ENCODE results near the gene EMID1. TPM values are rescaled to one million over a fixed set of nuclear protein-coding genes. Genes with fewer than 3 reads are reported as not detected.

The EMID1 gene
- total RNA-seq, 3 donors from 2014 or later: 1.1 to 4.6 (median 2.3) TPM

DNA sequence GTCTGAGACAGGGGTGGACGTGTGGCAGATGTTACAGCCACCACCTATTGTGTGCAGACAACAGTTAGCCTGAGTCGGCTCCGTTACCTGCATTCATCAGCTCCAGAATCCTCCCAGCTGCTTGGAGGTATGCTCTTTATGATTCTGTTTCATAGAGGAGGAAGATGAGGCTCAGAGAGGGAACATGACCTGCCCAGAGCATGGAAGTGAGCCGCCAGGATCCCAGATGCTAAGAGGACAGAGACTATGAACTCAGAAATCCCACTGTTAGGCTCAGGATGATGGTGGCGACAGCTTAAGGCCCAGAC lies 1.5 kb downstream of the EMID1 start:
- DNase-seq (ENCODE audit: low spot score in 2 of 2): no peak
- Histone ChIP-seq H3K36me3 (no peaks in the 10 kb centered on the region), H3K27me3 (no peaks in the 10 kb centered on the region), H3K27ac (no peak overlapping the region), H3K4me1 (no peaks in the 10 kb centered on the region), H3K4me3 (no peak overlapping the region), H3K9me3 (no peaks in the 10 kb centered on the region)
- no peak for TF ChIP-seq POLR2A (IDR thresholded peaks at IDR 0.05)
- no peak for TF ChIP-seq POLR2AphosphoS5 (IDR thresholded peaks at IDR 0.05)
- TF ChIP-seq, protein P1, sequence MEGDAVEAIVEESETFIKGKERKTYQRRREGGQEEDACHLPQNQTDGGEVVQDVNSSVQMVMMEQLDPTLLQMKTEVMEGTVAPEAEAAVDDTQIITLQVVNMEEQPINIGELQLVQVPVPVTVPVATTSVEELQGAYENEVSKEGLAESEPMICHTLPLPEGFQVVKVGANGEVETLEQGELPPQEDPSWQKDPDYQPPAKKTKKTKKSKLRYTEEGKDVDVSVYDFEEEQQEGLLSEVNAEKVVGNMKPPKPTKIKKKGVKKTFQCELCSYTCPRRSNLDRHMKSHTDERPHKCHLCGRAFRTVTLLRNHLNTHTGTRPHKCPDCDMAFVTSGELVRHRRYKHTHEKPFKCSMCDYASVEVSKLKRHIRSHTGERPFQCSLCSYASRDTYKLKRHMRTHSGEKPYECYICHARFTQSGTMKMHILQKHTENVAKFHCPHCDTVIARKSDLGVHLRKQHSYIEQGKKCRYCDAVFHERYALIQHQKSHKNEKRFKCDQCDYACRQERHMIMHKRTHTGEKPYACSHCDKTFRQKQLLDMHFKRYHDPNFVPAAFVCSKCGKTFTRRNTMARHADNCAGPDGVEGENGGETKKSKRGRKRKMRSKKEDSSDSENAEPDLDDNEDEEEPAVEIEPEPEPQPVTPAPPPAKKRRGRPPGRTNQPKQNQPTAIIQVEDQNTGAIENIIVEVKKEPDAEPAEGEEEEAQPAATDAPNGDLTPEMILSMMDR (IDR thresholded peaks at IDR 0.05): no peak
- intact Hi-C loops (cut with DNase I; ENCODE audit: low total_unique reads): no loop called here

DNA sequence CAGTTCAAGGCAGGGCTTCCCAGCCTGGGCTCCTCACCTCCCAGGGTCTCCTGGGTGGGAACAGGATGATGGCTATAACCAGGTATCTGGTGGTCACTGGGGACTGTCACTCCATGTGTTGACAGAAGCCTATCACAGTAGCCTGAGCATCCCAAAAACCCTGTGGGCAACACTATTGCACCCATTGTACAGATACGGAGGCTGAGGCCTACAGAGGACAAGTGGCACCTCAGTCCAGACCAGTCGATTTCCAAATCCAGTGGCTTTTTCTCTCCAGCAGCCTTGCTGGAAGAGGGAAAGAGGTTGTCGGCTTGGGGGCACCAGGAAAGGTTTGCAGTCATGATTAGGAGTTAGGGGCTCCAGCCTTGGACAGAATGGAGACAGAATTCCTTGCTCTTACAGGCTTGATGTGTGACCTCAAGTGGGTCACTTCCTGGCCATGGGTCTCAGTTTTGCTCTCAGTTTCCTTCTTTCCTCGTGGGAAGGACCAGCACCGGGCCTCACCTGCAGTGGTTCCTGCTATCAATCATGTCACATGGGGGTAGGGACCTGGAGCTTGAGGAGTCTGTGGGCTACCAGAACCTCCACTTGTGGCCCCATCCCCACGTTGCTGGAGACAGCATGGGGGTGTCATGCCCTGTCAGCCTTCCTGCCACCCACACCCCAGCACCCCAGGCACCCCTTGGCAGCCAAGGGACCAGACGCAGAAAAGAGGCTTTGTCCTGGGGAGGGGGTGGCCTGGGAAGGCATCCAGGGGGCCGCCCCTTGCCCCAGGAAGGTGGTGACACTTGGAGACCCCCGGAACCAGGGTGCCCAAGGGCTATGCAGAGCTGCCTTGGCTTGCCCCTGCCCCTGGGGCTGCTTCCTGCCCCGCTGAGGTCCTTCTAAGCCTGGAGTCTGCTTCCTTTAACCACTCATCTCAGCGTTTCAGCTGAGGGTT lies 2.1 kb downstream of the EMID1 start:
- Histone ChIP-seq H3K36me3 (no peaks in the 10 kb centered on the region), H3K9me3 (no peaks in the 10 kb centered on the region), H3K27me3 (no peaks in the 10 kb centered on the region), H3K4me1 (no peaks in the 10 kb centered on the region), H3K4me3 (no peak overlapping the region), H3K27ac (no peak overlapping the region)
- DNase-seq (ENCODE audit: low spot score in 2 of 2): no peak
- intact Hi-C loops (cut with DNase I; ENCODE audit: low total_unique reads): no loop called here
- TF ChIP-seq POLR2A (IDR thresholded peaks at IDR 0.05): no peak
- TF ChIP-seq POLR2AphosphoS5 (IDR thresholded peaks at IDR 0.05): no peak
- TF ChIP-seq, protein P1 (IDR thresholded peaks at IDR 0.05): no peak

DNA sequence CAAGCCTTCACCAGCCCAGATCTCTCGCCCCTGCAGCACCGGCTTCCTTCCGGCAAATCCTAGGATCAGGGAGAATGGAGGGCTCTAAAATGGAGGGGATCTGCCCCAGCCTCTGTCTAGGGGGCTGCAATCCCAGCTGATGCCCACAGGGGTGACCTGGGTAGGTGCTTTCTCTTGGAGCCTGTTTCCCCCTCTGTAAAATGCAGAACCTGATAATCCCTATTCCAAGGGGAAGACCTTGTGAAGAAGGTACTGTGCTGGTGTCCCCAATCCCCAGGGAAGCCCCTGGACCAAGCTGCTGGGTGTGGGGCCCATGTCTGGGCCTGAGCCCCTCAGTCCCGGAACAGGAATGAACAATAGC lies 2.8 kb downstream of the EMID1 start:
- Histone ChIP-seq H3K9me3 (no peaks in the 10 kb centered on the region), H3K4me3 (no peak overlapping the region), H3K27ac (no peak overlapping the region), H3K27me3 (no peaks in the 10 kb centered on the region), H3K36me3 (no peaks in the 10 kb centered on the region), H3K4me1 (no peaks in the 10 kb centered on the region)
- TF ChIP-seq POLR2A (IDR thresholded peaks at IDR 0.05) (no peak), POLR2AphosphoS5 (IDR thresholded peaks at IDR 0.05) (no peak)
- TF ChIP-seq, protein P1 (IDR thresholded peaks at IDR 0.05): no peak
- intact Hi-C loops (cut with DNase I; ENCODE audit: low total_unique reads): no loop called here
- DNase-seq (ENCODE audit: low spot score in 2 of 2): no peak

DNA sequence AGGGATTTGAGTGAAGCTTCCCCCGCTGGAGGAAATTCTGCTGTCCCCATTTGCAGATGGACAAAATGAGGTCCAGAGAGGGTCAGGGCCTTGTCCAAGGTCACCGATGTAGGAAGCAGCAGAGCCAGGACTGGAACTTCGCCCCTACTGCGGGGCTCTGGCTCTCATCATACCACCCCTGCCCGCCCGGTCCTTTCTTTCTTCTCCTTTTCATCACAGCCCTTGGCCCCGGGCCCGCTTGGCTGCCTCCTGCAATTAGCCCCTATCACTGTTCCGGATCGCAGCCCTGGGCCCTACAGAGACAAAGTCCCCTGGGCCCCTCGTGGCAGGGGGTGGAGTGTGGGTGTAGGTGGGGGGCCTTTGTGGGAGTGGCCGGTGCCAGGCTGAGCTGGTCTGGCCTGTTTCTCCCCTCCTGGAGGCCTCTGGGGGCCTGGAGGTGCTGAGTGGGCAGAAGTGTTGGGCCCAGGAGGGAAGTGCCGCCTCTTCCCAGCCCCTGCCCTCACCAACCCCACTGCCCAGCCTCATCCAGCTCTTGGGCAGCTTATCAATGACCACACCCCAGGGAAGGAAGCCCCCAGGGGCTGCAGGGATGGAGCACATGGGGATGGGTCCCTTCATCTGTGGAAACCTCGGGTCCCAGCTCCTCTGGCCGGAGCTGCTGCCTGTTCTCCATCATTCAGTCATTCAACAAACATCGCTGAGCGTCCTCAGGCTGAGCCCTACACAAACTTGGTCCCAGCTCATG lies 3.4 kb downstream of the EMID1 start:
- Histone ChIP-seq H3K4me3 (no peak overlapping the region), H3K27me3 (no peaks in the 10 kb centered on the region), H3K4me1 (no peaks in the 10 kb centered on the region), H3K9me3 (no peaks in the 10 kb centered on the region), H3K36me3 (no peaks in the 10 kb centered on the region), H3K27ac (no peak overlapping the region)
- DNase-seq (ENCODE audit: low spot score in 2 of 2): no peak
- TF ChIP-seq, protein P1 (IDR thresholded peaks at IDR 0.05): no peak
- no peak for TF ChIP-seq POLR2A (IDR thresholded peaks at IDR 0.05)
- no peak for TF ChIP-seq POLR2AphosphoS5 (IDR thresholded peaks at IDR 0.05)
- intact Hi-C loops (cut with DNase I; ENCODE audit: low total_unique reads): no loop called here

DNA sequence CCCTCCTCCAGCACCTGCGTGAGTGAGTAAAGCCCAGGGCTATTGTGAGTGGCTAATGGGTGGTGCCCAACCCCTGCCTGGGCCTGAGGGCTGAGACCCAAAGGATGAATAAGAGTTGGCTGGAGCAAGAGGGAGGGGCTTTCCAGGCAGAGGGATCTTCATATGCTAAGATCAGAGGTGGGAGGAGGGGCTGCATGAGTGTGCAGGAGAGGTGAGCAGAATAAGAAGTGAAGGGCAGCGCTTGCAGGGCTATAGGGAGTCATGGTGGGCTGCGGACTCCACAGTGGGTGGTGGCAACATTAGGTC lies 3.9 kb downstream of the EMID1 start:
- Histone ChIP-seq H3K9me3 (no peaks in the 10 kb centered on the region), H3K27ac (no peak overlapping the region), H3K4me3 (no peak overlapping the region), H3K36me3 (no peaks in the 10 kb centered on the region), H3K4me1 (no peaks in the 10 kb centered on the region), H3K27me3 (no peaks in the 10 kb centered on the region)
- no peak for DNase-seq (ENCODE audit: low spot score in 2 of 2)
- TF ChIP-seq, protein P1 (IDR thresholded peaks at IDR 0.05): no peak
- TF ChIP-seq POLR2A (IDR thresholded peaks at IDR 0.05) (no peak), POLR2AphosphoS5 (IDR thresholded peaks at IDR 0.05) (no peak)
- intact Hi-C loops (cut with DNase I; ENCODE audit: low total_unique reads): no loop called here
